Endometrial microvascular endothelial cells (primary cell): ENCODE data around the gene ST3GAL5. TPM values are rescaled to one million over a fixed set of nuclear protein-coding genes. Genes with fewer than 3 reads are reported as not detected.
"Not testable (repeated sequence)": the region's sequence is repeated elsewhere in the genome, so short reads cannot be mapped to it uniquely, and the experiment has no call there.

Source experiments
- in situ Hi-C: cut with HindIII; loops from 2 replicates; pipeline ENCODE4 v1.10.0; 2017; ENCODE audit warnings: low sequenced_read_pairs, low pct_unique_long_range_greater_than_20kb; ENCODE audit errors: inconsistent ontology term
- total RNA-seq: library from RNA; depleted of rRNA; stranded (reverse); fragments of >200 nt; gene quantifications from one replicate; pipeline ENCODE4 v1.2.3, GENCODE V29; 2015; ENCODE audit errors: inconsistent ontology term

ST3GAL5 gene
- total RNA-seq, 1 donor from 2014 or later, result 10.6 TPM

DNA sequence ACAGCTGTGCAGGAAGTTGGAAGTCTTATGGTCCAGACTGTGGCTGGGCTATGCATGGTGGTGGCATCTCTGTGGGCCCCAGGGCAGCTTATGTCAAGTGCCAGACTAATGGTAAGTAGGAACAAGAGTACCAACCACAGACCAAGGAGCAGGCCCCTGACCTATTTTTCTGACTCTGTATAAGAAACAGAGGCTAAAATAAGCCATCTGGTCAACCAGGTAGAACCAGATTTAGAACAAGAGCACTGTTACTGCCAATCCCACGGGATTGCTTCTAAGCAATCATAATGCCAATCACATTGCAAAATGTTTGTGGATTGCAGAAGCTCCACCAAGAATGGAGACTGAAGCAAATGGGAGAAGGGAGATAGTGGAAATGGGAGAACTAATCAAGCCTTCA, 11.1 kb upstream of the ST3GAL5 start:
- in situ Hi-C loops, result no loop called here

DNA sequence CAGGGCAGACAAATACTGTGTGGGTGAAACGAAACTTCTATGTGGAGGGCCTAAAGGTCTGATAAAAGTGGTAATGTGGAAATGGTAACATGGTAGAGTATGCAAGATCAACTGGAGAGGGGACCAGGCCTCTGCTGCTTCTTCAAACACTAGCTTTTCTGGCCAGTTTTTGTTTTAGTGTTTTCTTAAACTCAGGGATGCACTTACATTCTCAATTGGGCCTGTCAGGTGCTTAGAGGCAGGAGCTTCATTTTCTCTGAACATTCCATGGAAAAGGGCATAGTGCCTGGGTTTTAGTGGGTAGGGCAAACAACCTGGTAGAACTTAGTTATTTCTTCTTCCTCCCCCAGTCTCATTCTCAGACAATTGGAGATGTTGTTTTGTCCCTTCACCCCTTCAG, 10.5 kb upstream of the ST3GAL5 start:
- in situ Hi-C loops, result no loop called here

DNA sequence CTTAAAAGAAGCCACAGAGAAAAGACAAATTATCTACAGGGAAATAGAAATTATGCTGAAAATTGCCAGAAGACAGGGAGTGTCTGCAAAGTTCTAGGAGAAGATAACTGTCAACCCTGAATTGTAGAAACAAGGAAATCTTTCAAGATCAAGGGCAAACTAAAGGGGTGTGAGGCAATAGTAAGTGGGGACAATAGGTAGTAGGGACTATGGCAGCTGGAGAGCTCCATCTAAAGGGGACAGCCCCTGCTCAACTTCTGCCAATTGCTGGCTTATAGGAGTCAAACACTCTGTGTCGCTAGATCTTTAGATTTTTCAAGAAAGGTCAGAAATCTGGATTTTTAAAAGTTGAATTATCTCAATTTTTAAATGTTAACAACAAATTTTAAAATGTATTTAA, 10.1 kb upstream of the ST3GAL5 start:
- in situ Hi-C loops, result no loop called here

DNA sequence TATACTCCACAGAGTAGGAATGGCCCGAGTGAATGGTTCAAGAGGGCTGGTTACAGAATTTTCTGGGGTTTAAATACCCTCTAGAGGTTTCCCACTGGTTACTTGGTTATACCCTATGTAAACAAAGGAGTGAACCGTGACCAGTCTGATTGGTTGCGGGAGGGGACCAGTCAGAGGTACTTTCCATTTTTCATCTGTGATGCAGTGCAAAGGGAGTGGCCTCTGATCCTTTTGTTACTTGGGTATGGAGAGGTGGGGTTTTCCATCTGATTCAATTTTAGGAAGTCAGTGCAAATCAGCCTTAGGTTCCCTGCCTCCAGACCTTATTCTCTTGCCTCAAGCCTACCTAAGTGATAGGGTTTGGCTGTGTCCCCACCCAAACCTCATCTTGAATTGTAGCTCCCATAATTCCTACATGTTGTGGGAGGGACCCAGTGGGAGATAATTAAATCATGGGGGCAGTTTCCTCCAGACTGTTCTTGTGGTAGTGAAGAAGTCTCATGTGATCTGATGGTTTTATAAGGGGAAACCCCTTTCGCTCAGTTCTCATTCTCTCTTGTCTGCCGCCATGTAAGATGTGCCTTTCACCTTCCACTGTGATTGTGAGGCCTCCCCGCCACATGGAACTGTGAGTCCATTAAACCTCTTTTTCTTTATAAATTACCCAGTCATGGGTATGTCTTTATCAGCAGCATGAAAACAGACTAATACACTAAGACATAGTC, 5.9 kb upstream of the ST3GAL5 start:
- in situ Hi-C loops, result not testable (repeated sequence)

- in situ Hi-C loops, result no loop called here
Observed at GRCh38 chr2:85893428-85894258, 4.9 kb upstream of the ST3GAL5 start.

DNA sequence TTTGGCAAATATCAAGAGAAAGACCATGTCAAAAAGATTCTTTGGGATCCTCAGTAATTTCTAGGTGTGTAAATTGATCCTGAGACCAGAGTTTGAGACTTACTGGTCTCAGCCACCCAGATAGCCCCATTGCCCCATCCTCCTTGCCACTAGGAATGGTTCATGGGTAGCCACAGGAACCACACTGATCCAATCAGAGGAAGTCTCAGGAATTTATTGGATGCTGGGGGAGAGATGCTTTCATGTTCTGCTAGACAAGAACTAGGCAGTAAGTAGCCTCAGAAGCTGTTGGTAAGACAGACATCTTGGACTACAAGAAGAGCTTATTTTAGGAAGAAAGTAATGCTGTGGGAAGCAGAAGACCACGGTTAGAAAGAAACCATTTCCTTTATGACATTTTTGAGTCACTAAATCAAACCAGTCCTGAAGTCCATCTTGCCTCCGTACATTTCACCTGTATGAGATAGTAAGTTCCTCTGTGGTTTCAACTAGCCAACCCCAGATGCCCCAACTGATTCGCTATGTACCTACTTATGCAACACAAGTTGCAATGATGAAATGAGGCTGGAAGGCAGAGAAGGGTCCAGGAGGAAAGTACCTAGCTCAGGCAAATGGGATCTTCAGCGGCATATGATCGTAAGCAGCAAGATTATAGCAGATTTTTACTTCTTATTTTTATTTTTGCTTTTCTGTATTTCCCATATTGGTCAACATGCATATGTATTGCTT, 3.6 kb upstream of the ST3GAL5 start:
- in situ Hi-C loops, result no loop called here

DNA sequence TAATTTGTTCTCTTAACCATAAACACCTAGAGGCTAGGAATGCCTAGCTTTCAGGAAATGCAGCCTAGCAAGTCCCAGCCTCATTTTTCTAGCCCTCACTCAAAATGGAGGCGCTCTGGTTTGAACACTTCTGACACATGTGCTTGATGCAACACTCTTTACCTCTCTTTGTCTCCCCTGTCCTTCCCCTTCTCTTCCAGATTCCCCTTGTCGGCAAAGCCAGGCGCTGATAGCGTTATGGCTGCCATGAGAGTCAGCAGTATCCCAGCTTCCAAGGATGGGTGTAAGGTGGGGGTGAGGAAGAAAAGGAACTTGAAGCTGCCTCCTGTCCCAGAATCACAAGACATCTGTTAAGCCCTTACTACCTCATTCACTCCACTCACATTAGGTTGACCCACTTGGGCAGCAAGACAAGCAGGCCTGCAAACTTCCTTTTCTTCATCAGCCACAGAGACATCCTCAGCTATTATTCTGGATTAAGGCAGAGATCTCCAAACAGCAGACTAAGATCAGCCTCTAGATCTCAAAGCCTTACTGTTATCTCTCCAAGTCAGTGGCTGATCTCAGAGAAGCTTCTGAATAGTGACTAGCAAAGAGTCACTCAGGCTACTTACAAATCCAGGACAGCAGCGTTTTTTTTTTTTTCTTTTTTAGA, 1.9 kb upstream of the ST3GAL5 start:
- in situ Hi-C loops, result no loop called here

DNA sequence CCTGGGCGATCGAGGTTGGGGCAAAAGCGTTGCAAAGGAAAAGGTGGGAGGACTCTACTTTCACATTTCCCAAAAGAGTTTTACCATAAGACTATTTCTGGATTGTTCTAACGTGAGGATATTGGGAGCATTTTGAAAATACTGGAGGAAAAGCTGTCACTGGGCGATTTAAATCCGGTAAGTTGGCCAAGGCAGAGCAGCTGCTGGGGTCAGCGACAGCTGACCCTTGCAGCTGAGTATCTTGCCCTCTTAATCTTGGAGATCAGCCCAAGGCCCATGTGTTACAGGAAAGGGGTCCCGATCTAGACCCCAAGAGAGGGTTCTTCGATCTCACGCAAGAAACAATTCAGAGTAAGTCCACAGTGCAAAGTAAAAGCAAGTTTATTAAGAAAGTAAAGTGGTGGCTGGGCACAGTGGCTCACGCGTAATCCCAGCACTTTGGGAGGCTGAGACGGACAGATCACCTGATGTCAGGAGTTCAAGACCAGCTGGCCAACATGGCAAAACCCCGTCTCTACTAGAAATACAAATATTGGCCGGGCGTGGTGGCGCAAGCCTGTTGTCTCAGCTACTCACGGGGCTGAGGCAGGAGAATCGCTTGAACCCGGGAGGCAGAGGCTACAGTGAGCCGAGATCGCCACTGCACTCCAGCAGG, 964 bp upstream of the ST3GAL5 start:
- in situ Hi-C loops, result loop anchor here (5.0 kb wide), 1 partner anchor 148 kb away; no protein-coding TSS in a partner anchor

GRCh38 chr2:85888020-85888683, 638 bp downstream of the ST3GAL5 start:
- in situ Hi-C loops, result loop anchor here (5.0 kb wide), 1 partner anchor 149 kb away; no protein-coding TSS in a partner anchor

DNA sequence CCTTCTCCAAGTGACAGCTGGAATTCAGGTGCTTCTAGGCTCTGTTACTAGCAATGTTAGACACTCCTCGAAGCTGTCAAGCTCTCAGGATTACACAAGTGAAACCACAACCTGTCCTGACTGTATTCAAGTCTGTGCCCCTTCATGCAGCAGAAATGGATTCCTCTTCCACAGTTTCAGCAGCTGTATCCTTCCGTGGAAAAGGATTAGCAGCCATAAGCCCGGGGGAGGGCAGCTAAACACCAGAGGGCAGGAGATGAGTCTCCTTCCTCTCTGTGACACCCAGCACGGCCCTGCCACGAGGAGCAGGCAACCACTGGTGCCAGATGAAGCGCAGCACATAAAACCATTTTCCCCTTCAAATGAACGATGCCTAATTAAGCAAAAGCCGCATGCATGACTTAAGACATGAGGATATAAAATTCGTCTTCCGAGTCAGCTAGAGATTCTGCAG, 1.2 kb downstream of the ST3GAL5 start:
- in situ Hi-C loops, result loop anchor here (5.0 kb wide), 1 partner anchor 150 kb away; no protein-coding TSS in a partner anchor

DNA sequence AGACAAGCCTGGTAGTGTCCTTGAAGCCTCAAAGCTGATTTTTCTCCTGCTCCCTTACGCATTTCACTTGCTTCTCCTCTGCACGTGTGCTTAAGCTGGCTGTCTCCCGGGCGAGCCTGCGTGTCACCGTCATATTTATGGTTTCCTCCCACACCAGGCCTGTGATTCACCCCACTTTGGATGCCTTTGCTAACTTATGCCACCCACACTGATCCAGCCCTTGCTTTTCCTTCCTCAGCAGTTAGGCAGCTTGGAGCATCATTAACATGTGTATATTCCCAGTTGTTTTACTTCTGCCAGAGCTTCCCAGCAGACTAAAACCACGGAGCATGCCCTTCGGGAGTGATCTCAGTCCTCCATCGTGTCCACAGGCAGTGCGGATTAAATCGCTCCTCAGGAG, 2.2 kb downstream of the ST3GAL5 start:
- in situ Hi-C loops, result loop anchor here (5.0 kb wide), 1 partner anchor 151 kb away; no protein-coding TSS in a partner anchor

- in situ Hi-C loops, result loop anchor here (5.0 kb wide), 1 partner anchor 151 kb away; no protein-coding TSS in a partner anchor
Observed at GRCh38 chr2:85886141-85886540, 2.6 kb downstream of the ST3GAL5 start.

DNA sequence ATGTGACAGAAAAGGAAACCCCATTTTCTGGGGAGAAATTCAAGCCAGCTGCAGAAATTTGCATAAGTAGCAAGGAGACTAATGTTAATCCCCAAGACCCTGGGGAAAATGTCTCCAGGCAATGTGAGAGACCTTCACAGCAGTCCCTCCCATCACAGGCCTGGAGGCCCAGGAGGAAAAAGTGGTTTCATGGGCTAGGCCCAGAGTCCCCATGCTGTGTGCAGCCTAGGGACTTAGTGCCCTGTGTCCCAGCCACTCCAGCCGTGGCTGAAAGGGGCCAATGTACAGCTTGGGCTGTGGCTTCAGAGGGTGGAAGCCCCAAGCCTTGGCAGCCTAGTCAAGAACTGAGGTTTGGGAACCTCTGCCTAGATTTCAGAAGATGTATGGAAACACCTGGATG, 7.0 kb downstream of the ST3GAL5 start:
- in situ Hi-C loops, result not testable (repeated sequence)

DNA sequence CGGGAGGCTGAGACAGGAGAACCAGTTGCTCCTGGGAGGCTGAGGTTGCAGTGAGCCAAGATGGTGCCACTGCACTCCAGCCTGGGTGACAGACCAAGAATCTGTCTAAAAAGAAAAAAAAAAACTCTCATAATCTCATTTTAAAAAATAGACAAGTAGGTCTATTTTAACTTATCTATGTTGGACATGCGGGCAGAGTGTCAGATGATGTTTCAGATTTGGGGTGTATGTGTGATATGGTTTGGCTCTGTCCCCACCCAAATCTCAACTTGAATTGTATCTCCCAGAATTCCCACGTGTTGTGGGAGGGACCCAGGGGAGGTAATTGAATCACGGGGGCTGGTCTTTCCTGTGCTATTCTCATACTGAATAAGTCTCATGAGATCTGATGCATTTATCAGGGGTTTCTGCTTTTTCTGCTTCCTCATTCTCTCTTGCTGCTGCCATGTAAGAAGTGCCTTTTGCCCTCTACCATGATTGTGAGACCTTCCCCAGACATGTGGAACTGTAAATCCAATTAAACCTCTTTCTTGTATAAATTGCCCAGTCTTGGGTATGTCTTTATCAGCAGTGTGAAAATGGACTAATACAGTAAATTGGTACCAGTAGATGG, 8.0 kb downstream of the ST3GAL5 start:
- in situ Hi-C loops, result not testable (repeated sequence)

GRCh38 chr2:85878719-85879370, 9.9 kb downstream of the ST3GAL5 start:
- in situ Hi-C loops, result no loop called here

DNA sequence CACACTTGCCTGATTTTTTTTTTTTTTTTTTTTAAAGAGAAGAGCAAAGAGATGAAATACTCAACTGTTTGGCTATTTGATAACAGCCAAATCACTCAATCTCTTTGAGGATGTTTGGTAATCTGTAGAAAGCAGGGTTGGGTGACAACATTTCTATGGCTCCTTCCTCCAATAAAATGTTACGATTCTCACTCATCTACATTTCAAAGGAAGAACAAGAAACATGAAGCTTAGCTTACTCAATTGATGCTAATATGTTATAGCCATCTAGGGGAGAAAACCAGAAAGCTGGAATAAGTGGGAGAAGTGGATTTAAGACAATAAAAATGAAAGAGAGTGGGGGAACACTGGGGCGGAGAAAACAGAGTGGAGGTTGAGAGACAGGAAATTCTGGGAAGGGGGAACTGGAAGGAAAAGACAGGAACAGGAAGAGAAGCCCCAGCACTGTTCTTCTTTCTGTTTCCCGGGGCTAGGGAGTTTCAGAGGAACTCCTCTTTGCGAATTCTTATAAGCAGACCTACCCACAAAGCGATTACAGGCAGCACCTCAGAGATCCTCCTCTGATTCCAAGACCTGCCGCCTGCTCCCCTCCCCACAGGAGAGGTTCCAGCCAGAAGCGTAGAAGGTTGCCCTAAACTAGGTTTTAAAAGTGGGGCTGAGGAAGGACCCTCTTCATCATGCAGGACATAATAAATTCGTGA, 13.3 kb downstream of the ST3GAL5 start:
- in situ Hi-C loops, result no loop called here
